Hematopoietic multipotent progenitor cell treated with erythropoietin and hydrocortisone succinate and interleukin-3 and kit ligand, for 4 days (in vitro differentiated cells): ENCODE measurements around the gene SGCD.

ENCODE experiments used
- DNase-seq: peaks from one replicate; pipeline ENCODE4 v3.0.0-alpha.2; 2015

Gene SGCD

DNA sequence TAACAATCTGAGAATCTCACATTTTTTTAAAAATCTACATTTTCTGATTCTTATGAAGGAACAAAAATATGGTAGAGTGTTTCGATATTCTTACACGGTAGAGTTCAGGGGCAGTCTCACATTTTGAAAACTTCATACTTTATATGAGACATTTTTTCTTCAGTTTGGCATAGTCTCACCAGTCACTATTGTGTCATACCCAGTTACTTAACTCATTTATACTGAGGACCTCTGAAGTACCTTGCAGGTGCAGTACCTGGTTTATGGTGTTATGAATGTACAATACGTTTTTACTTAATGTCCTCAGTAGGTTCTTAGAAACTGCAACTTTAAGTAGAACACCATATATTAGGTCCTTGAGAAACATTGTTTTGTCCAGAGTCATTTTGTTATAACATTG is 196.6 kb downstream of the SGCD start:
- no peak for DNase-seq

DNA sequence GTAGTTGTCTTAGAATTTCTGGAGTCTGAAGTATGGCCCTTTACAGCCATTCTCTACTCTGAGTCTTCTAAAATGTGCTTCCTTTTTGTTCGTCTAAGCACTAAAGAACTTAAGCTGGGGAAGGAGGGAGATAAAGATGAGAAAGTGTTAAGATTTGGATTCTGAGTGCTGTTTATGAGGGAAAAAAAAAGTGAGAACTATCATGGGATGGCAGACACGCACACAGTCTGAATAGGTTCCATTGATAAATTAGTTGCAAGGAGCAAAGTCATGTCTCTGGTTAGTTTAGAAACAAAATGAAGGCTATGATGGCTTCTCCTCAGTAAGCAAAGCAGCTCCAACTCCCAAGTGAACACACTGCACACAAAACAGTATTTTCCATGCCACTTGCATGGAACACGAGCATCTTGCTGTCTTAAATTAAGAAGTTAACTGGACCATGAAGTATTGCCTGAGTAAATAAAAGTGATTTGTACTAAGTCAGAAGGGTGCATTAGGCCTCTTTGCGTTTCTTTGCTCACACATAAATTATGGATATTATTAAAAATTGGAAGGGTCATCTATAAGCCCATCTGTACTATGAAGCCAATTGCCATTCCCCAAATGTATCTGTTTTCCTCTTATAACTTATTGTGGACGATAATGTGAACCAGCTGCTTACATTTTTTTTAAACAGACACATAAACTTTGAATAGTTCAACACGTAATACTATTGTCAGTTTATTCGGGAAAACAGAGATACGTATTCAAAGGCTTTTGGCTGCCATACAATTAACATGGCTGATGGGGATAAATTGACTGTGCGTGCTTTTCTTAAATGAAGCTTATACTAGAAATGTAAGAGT is 199.3 kb downstream of the SGCD start:
- DNase-seq, result no peak

DNA sequence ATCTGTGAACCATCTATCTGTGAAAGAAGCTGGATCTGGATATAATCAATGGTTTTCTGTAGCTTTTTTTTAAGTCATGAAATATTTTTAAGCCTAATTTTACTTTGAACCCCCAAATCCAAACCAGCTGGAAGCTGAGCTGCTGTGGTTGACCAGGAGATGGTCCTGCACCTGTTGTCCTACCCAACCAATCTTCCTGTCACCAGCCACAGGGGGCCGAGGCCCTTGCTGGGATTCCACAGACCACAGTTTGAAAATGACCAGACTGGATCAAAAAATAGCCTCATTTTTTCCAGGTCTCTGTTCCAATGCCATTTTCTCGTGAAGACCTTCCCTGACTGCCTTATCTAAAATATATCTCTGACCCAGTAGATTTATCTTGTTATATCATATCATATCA is 200.6 kb downstream of the SGCD start:
- DNase-seq, result no peak

DNA sequence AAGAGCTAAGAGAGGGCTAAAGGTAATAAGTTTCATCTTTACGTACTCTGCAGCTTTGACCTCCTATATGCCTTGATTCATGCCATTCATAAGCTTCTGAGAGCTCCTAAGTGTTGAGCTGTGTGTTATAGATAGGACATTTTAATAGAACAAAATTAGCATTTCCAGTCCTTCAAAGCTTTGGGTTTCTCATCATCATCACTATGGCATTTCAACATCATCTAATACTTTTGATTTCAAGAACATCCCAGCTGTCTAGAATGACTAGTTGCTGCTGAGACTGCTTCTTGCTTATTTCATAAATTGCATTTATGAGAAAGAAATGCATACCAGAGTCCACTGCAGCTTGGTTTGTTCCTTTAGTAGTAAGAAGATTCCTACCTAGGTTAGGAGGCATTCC is 201.7 kb downstream of the SGCD start:
- no peak for DNase-seq

DNA sequence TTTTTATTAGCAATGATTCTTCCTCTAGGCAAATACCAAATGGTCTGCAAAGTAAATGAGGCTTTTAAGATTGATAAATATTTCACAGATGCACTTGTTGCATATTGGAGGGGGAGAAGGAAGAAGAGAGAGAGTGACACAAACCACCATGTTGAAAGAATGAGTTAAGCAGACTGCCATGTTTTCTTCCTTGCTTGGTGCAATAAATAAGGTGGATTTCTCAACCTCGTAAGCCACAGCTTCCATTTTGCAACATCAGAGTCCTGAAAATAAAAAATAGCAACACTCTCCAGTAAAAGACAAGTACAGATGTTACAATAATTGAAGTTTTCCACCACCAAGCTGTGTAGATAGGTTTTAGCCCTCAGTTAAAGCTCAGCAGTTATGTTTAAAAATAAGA is 202.9 kb downstream of the SGCD start:
- no peak for DNase-seq

DNA sequence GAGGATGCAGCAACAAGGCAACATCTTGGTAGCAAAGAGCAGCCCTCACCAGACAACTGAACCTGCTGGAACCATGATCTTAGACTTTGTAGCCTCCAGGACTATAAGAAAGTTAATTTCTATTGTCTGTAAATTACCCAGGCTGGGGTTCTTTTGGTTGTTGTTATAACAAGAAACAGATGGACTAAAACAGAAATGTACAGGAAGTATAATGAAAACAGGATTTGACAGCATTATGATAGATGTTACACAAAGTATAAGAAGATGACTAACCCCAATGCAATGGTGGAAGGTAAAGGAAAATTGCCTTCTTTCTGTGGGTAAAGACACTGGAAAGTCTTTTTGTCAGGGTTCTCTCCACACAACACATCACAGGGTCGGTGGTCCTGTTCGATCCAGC is 204.2 kb downstream of the SGCD start:
- no peak for DNase-seq

DNA sequence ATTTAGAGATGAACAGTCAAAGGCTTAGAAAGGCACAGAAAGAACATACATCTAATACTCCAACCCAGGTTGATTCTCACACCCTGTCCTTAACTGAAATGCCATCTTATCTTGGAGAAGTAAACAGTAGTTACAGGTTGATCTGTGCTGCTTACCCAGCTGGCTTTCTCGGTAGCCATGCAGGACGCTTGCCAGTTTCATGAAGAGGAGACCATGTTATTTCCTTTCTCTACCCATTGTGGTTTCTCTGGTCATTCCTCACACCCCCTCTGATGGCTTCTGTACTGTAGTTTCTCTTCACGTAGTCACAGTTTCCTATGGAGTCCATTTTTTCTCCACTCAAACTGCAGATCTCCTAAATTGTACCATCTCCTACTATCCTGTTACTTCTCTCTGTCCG is 206.0 kb downstream of the SGCD start:
- no peak for DNase-seq

DNA sequence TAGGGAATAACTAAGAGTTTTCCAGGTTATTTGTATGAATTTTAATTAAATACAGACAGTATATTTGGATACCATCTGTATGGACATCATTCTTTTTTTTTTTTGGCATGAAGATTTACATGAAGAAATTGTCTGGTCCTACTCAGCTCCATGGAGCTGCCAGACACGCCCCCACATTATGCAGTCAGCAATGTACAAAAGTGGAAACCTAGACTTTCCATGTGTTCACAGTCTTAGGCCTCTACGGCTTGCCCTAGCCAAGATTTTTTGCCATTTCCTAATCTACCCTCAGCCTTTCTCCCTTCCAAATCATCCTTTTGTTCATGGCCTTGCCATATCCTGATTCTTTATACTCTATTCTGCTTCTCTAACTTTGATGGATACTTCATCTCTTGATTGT is 207.1 kb downstream of the SGCD start:
- DNase-seq, result no peak

DNA sequence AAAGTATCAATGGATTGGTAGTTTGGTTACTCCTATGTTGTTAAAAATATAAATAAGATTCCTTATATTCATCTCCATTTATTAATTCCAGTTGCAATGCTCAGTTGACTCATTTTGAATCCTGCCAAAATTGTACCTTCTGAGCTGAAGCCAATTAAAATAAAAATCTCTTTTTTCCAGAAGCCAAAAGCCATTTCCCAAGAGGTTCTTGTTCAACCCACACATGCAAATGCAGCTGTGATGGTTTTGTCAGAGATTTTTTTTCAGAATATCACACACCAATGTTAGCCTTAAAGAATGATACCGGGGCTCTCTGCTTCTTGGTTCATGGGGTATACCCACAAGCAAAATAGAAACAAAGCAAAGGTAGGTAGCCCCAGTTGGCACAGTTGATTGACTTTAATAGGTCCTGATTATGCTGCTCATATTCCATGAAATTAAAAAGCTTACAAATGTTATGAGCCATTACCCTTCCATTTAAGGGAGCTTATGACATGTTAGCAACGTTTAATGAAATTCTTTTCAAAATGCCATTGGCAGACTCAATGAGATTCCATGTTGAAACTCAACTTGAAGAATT is 208.0 kb downstream of the SGCD start:
- DNase-seq, result no peak

DNA sequence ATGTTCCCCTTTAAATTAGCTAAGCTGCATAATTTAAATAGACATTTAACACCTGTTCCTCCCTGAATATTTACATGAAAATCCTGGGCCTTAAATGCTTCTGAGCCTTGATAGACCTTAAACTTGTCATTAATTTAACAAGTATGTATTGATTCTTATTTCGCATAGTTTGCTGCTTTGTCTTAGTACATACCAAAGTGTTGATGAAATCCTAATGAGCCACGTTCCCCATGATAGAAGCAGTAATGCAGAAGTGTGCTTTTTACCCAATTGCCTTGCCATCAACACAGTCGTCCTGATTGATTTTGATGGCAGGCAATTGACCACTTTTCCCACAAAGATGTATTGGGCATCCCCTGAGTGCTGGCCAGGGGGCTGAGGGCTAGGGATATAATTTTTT is 213.5 kb downstream of the SGCD start:
- DNase-seq, result no peak

DNA sequence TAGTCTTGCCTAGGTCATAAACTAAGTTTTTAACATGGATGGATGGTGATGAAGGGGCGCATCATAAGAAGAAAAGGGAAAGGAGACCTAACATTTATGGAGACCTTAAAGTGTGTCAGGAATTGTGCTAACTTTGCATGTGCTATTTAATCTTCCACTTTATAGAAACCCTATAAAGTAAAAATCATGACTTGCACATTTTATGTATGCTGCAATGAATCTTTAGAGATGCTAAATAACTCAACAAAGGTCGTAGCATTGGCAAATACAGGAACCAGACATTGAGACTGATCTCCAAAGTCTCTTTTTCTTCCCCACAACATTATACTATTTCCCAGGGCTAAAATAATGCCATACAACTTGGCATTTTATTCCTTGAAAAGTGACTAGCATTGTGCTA is 214.6 kb downstream of the SGCD start:
- DNase-seq, result no peak

DNA sequence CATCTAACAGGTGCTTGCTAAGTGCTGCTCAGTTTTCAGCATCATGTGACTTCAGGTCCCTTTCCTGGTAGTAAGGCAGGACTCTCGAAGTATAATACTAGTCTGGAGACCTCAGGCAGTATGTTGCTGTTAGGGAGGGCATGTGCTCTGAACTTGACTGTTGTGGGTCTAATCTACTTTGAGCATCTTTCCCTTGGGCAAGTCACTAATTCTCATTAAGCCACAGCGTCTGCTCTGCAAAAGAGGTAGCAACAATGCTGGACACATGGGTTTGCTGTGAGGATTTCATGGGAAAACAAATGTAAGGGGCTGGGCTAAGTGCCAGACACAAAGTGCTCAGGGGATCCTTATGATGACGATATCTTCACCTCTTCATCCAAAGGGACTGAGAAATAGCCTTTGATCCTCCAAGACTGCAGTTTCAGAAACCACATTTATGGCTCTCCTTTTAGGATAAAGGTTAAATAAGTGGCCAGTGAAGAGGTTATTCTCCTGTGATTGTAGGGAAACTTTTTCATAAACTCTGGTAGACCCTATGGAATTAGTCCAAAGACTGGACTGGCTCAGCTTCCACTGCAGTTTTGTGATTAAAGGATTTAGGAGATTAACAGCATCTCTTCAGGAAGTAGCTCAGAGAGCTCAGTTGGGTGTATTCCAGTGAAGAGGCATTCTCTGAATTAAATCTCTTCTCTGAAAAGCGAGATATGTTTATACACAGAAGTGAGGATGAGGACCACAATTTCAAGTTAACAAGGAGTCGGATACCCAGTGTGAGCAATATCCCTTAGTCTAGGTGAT is 216.6 kb downstream of the SGCD start:
- DNase-seq, result no peak

DNA sequence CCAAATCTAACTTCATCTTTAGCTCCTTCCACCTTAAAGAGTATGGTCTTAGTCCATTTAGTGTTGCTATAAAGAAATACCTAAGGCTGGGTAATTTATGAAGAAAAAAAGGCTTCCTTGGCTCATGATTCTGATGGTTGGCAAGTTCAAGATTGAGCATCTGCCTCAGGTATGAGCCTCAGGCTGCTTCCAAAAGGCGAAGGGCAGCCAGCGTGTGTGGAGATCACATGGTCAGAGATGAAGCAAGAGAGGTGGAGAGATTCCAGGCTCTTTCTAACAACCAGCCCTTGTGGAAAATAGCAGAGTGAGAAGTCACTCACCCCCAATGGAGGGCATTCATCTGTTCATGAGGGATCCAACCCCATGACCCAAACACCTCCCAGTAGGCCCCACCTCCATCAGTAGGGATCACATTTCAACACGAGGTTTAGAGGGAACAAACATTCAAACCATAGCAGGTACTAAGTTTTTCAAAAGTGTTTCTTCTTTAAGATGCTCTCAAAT is 225.9 kb downstream of the SGCD start:
- DNase-seq, result no peak

DNA sequence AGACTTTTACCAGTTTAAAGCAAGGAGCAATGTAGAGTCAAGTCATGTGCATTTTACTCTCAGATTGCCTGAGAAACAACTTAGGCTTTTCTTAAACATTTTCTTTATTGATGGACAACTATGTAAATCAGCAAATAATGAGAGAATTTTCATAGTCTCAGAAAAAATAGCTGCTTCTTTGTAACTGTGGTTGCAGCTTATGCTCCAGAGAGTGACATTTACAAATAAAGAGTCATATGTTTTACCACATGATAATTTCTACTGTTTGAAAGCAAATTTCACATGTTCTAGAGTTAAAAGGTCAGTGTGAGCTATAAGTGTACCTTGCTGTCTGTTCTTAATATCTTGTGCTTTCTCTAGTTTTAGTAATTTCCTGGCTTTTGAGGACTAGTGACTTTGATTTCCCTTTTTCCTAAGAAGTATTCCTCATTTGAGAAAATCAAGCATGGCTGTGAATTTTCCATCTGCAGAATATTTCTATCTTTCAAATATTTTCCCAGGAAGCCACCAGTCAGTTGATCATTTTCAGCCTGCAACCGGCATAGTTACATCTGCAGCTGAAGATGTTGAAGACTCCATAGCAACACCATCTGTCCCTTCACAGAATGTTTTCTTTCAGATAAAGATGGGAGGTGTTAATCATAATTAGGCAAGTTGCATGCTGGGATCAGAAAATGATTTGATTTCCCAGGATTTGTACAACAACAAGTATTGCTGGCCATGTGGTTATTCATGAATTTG is 229.9 kb downstream of the SGCD start:
- no peak for DNase-seq

DNA sequence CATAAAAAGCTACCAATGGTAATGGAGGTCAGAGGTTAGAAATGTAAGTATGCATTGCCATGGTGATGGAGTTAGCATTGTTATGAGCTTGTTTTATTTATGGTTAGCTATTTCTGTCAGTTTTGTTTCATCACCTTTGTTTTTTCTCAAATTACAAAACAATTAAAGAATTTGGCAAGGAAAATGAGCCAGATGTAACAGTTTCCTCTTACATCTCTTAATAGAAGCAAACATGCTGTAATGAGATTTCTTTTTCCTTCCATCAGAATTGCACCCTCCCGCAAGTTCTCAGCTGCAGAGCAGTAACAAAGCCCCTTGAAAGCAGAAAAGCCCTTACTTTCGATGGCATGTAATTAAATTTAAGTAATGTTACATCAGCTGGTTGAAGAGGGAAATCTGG is 233.0 kb downstream of the SGCD start:
- DNase-seq, result no peak

DNA sequence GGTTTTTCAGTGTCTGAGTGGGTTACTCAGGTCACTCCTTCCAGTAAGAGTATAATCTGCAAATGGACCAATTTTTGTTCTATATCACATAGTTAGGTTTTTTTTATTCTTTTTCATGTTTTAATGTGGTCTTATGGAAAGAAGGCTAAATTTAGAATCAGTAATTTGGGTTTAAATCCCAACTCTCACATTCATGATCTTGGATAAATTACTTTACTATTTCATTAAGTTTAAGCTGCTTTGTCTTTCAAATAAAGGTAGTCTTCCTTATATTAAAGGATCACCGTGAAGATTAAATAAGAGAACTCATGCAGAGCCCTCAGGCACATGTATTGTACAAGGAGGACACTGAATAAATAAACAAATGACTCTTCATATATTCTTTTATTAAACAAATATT is 234.7 kb downstream of the SGCD start:
- DNase-seq, result no peak

DNA sequence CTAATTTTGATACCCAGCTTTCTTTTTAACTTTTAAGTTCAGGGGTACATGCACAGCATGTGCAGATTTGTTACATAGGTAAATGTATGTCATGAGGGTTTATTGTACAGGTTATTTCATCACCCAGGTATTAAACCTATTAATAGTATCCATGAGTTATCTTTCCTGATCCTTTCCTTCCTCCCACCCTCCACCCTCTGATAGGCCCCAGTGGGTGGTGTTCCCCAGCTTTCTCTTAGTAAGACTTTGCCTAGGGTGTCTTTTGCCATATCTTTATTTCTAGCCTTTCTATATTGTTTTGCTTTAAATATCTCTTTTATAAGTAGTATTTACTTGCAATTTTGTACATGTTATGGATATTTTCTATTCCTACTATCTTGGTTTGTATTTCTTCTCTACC is 243.7 kb downstream of the SGCD start:
- no peak for DNase-seq

DNA sequence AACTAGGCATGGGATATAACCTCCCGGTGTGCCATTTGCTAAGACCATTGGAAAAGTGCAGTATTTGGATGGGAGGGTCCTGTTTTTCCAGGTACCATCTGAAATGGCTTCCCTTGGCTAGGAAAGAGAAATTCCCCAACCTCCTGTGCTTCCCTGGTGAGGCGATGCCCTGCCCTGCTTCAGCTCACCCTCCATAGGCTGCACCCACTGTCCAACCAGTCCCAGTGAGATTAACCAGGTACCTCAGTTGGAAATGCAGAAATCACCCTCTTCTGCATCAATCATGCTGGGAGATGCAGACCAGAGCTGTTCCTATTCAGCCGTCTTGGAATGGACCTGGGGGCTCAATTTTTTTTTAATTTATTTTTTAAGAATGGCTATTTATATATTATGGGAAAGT is 254.8 kb downstream of the SGCD start:
- DNase-seq, result no peak

DNA sequence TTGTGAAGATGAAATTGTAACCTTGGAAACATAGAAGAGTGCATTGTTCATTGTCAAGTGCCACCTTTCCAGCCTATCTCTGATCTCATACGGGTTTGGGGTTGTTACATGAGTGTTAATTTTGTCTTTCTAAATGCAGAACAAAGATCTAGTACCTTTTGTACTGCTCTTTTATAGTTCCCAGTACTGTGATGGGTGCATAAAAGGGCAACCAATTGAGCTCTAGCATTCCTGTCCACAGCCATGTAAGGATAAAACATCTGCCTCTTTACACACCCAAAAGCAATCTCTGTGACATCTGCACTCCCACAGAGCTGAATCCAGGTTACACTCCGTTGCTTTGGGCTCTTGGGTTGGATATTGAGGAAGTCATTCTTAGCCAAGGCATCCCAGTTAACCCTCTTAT is 255.2 kb downstream of the SGCD start:
- DNase-seq, result no peak

DNA sequence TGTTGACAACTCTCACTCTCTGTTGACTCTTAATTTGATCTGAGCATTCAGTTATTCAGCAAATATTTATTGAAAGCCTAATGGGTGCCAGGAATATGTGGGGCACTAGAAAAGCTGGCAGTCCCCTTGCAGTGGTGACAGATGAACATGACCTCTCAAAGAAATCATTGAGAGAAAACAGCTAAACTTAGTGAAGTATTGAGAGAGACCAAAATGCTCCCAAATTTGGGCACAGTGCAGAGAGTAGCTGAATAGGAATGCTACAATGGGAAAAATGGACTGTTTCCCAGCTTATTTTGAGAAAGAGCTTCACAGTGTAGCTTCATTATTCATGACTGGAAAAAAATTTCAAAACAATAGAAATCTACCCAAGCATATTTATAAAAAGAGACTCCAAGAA is 257.9 kb downstream of the SGCD start:
- no peak for DNase-seq

DNA sequence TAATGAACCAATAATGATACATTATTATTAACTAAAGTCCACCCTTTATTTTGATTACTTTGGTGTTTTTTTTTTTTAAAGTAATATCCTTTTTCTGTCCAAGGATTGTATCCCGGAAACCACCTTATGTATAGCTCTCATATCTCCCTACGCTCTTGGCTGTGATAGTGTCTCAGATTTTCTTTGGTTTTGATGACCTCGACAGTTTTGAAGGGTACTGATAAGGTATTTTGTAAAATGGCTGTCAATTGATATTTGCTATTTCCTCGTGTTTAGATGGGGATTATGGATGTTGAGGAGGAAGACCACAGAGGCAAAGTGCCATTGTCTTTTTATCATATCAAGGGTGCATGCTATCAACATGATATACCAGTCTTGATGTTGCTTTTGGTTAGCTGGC is 259.0 kb downstream of the SGCD start:
- DNase-seq, result no peak

DNA sequence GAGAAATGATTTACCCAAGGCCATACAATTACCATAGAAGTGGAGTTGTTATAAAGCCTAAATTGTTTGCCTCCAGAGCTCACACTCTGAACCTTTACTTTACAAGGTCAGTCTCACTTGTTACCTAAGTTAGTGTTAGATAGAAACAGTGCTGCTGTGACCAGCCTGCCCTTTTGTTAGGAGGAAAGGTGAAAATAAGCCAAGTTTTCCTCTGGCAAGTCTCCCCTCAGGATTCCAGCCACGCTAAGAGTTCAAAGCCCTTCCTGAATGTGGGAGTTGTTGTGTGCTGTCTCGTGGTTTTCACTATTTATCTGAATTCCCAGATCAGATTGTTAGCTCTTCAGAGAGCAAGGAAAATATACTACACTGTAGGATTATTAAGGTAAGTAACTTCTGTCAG is 260.0 kb downstream of the SGCD start:
- DNase-seq, result no peak

DNA sequence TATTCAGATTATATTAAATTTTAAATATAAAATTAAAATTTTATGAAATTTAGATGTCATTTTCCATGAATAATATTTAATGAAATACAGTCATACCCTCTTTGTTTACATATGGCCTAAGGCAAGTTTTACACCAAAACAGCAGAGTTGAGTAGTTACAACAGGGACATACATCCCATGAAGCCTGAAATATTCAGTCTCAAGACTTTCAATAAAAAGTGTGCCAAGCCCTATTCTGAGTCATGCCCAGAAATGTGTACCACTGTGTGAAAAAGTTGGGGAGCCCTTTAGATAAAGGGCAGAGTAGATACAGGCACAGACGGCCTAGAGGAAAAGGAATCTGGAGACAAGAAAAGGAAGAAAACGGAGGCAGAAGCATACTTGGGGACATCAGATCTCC is 261.3 kb downstream of the SGCD start:
- DNase-seq, result no peak
